Measurements from ENCODE around the gene GNAI3.

The GNAI3 gene

GRCh38 chr1:109522026-109522425 lies 26.4 kb upstream of the GNAI3 start:
- TF ChIP-seq ISL1 (CRISPR knock-in tag; IDR thresholded peaks at IDR 0.05) (no peak), ZFP30 (CRISPR knock-in tag; IDR thresholded peaks at IDR 0.05) (no peak), ZNF70 (CRISPR knock-in tag; IDR thresholded peaks at IDR 0.05) (no peak), CSRNP3 (CRISPR knock-in tag; IDR thresholded peaks at IDR 0.05) (no peak), TSHZ2 (CRISPR knock-in tag; IDR thresholded peaks at IDR 0.05) (no peak), CSDC2 (CRISPR knock-in tag; IDR thresholded peaks at IDR 0.05) (no peak), TCF4 (CRISPR knock-in tag; IDR thresholded peaks at IDR 0.05; ENCODE audit: borderline replicate concordance) (no peak), ZC3H10 (CRISPR knock-in tag; IDR thresholded peaks at IDR 0.05) (no peak), CREB5 (CRISPR knock-in tag; IDR thresholded peaks at IDR 0.05; ENCODE audit: low read depth) (no peak), GLIS3 (CRISPR knock-in tag; IDR thresholded peaks at IDR 0.05) (no peak), ZNF8 (CRISPR knock-in tag; IDR thresholded peaks at IDR 0.05) (no peak), TOX (CRISPR knock-in tag; IDR thresholded peaks at IDR 0.05; ENCODE audit: borderline replicate concordance) (no peak), ESRRG (CRISPR knock-in tag; IDR thresholded peaks at IDR 0.05) (no peak), ZNF565 (CRISPR knock-in tag; conservative IDR thresholded peaks at IDR 0.05; ENCODE audit: low read depth) (no peak), ZFP3 (CRISPR knock-in tag; IDR thresholded peaks at IDR 0.05) (no peak), ARNTL (CRISPR knock-in tag; IDR thresholded peaks at IDR 0.05; ENCODE audit: borderline replicate concordance, low read depth) (no peak)
- no peak for ATAC-seq

- TF ChIP-seq PPARA (CRISPR knock-in tag; IDR thresholded peaks at IDR 0.05; ENCODE audit: borderline replicate concordance): no peak
- TF ChIP-seq CSRNP3 (CRISPR knock-in tag; IDR thresholded peaks at IDR 0.05): no peak
- TF ChIP-seq, protein P1, sequence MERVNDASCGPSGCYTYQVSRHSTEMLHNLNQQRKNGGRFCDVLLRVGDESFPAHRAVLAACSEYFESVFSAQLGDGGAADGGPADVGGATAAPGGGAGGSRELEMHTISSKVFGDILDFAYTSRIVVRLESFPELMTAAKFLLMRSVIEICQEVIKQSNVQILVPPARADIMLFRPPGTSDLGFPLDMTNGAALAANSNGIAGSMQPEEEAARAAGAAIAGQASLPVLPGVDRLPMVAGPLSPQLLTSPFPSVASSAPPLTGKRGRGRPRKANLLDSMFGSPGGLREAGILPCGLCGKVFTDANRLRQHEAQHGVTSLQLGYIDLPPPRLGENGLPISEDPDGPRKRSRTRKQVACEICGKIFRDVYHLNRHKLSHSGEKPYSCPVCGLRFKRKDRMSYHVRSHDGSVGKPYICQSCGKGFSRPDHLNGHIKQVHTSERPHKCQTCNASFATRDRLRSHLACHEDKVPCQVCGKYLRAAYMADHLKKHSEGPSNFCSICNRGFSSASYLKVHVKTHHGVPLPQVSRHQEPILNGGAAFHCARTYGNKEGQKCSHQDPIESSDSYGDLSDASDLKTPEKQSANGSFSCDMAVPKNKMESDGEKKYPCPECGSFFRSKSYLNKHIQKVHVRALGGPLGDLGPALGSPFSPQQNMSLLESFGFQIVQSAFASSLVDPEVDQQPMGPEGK (CRISPR knock-in tag; IDR thresholded peaks at IDR 0.05; ENCODE audit: borderline replicate concordance): no peak
- TF ChIP-seq CSDC2 (CRISPR knock-in tag; IDR thresholded peaks at IDR 0.05): no peak
- TF ChIP-seq CREB5 (CRISPR knock-in tag; IDR thresholded peaks at IDR 0.05; ENCODE audit: low read depth): no peak
- no peak for TF ChIP-seq ESRRG (CRISPR knock-in tag; IDR thresholded peaks at IDR 0.05)
- TF ChIP-seq POU6F1 (CRISPR knock-in tag; IDR thresholded peaks at IDR 0.05; ENCODE audit: borderline replicate concordance, low read depth): no peak
- no peak for TF ChIP-seq GLIS3 (CRISPR knock-in tag; IDR thresholded peaks at IDR 0.05)
- TF ChIP-seq ZNF565 (CRISPR knock-in tag; conservative IDR thresholded peaks at IDR 0.05; ENCODE audit: low read depth): no peak
- TF ChIP-seq OSR1 (CRISPR knock-in tag; IDR thresholded peaks at IDR 0.05): no peak
- no peak for TF ChIP-seq BACH2 (CRISPR knock-in tag; IDR thresholded peaks at IDR 0.05; ENCODE audit: borderline replicate concordance)
- TF ChIP-seq TSHZ2 (CRISPR knock-in tag; IDR thresholded peaks at IDR 0.05): no peak
- TF ChIP-seq TOX (CRISPR knock-in tag; IDR thresholded peaks at IDR 0.05; ENCODE audit: borderline replicate concordance): no peak
- TF ChIP-seq ARNTL (CRISPR knock-in tag; IDR thresholded peaks at IDR 0.05; ENCODE audit: borderline replicate concordance, low read depth): no peak
- no peak for TF ChIP-seq SNAI2 (CRISPR knock-in tag; IDR thresholded peaks at IDR 0.05)
- no peak for TF ChIP-seq ISL1 (CRISPR knock-in tag; IDR thresholded peaks at IDR 0.05)
- ATAC-seq: no peak
Measured at GRCh38 chr1:109523706-109524105, 24.7 kb upstream of the GNAI3 start.
